Stomach (tissue), 4 donors: ENCODE results near the gene SDR42E2.

Experiments
- EP300 ChIP-seq: sonication (generic); formaldehyde crosslinking; IDR thresholded peaks from one replicate; pipeline ENCODE4 v1.6.1; 2017; ENCODE audit warnings: antibody characterized with exemption
- POLR2A ChIP-seq, 4 donors: fragments of 450-650 bp; IDR thresholded peaks; one replicate each; pipeline ENCODE4 v1.6.1; 2016; ENCODE audit warnings: antibody characterized with exemption in 4 of 4, control low read depth in 2 of 4, mild to moderate bottlenecking in 1 of 4, moderate library complexity in 1 of 4
- TF ChIP-seq, protein P1 (sequence below), 7 experiments: fragments of 450-650 bp in 4 of 7; fragments of 200-600 bp in 3 of 7; sonication (generic) in 3 of 7; IDR thresholded peaks; one replicate each; pipeline ENCODE4 v1.5.1; 2016 to 2019; ENCODE audit warnings: antibody characterized with exemption in 7 of 7, control low read depth in 2 of 7, mild to moderate bottlenecking in 1 of 7

DNA sequence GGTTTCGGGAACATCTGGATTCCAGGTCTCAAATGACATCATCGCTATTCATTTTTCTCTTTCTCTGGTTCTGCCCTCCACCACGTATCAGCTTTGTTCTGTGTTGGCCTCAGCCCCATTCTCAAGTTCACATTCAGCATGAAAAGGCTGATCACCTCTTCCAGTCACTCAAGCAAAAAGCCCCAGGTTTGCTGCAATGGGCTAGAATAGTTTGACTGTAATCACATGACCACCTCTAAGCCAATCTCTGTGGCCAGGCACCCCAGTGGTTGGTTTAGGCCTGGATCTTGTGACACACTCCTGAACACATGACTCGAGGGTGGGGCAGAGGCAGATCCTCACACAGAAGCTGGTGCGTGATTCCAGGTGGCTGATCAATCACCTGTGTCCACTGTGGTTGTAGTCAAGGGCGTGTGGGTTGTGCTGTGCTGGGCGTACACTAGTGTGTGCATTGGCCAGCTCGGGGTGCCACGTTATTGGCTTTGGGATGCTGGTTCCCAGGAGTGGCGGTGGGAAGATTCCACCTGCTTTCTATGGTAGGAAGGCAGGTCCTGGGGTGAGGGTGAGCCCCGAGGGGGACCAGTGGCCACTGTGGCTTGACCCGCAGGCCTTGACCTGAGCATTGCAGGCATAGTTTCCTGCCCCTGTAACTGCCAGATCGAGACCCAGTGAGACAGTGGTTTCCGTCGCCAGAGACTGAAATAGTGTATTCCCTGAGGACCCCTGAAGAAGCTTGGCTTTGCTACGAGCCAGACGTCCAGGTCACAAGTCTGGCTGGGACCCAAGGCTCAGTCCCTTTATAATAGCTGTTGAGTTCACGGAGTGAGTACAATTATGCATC lies 55.8 kb downstream of the SDR42E2 start:
- TF ChIP-seq POLR2A (IDR thresholded peaks at IDR 0.05) (no peak), EP300 (no peak)
- TF ChIP-seq, protein P1, sequence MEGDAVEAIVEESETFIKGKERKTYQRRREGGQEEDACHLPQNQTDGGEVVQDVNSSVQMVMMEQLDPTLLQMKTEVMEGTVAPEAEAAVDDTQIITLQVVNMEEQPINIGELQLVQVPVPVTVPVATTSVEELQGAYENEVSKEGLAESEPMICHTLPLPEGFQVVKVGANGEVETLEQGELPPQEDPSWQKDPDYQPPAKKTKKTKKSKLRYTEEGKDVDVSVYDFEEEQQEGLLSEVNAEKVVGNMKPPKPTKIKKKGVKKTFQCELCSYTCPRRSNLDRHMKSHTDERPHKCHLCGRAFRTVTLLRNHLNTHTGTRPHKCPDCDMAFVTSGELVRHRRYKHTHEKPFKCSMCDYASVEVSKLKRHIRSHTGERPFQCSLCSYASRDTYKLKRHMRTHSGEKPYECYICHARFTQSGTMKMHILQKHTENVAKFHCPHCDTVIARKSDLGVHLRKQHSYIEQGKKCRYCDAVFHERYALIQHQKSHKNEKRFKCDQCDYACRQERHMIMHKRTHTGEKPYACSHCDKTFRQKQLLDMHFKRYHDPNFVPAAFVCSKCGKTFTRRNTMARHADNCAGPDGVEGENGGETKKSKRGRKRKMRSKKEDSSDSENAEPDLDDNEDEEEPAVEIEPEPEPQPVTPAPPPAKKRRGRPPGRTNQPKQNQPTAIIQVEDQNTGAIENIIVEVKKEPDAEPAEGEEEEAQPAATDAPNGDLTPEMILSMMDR (IDR thresholded peaks at IDR 0.05): no peak
